Lower lobe of right lung (tissue), 2 donors: ENCODE data around the gene MFSD1. TPM values are rescaled to one million over a fixed set of nuclear protein-coding genes. Genes with fewer than 3 reads are reported as not detected.

ENCODE experiments used
- ATAC-seq, 2 donors: fragments of 200-7000 bp; cut with Tn5 transposase; one replicate each; pipeline ENCODE4 v1.9.1; 2020 to 2022; ENCODE audit warnings: mild to moderate bottlenecking in 2 of 2, moderate library complexity in 2 of 2
- DNase-seq: peaks from one replicate; pipeline ENCODE4 v3.0.0-alpha.2; 2020
- H3K27ac ChIP-seq: fragments of 200-600 bp; one replicate; pipeline ENCODE4 v1.8.0; 2022
- H3K27me3 ChIP-seq: fragments of 200-600 bp; one replicate; pipeline ENCODE4 v1.8.0; 2022; ENCODE audit warnings: low read depth
- H3K36me3 ChIP-seq: fragments of 200-600 bp; one replicate; pipeline ENCODE4 v1.8.0; 2022; ENCODE audit warnings: mild to moderate bottlenecking
- H3K4me1 ChIP-seq: fragments of 200-600 bp; one replicate; pipeline ENCODE4 v1.8.0; 2022
- H3K4me3 ChIP-seq: fragments of 200-600 bp; one replicate; pipeline ENCODE4 v1.8.0; 2022; ENCODE audit warnings: mild to moderate bottlenecking
- H3K9me3 ChIP-seq: fragments of 200-600 bp; one replicate; pipeline ENCODE4 v1.8.0; 2022
- intact Hi-C: fragments of 100-400 bp; cut with DNase I; formaldehyde crosslinking; loops from one replicate; pipeline ENCODE4 v1.11.0; 2022
- total RNA-seq: library from RNA; stranded (reverse); fragmentation: NEBNext Ultra II Directional; extraction: Animal tissue kit (Norgen Biotek cat#: 25700); gene quantifications from one replicate; pipeline ENCODE4 v1.2.1, GENCODE V29; 2021
- TF ChIP-seq, protein P1 (sequence below): fragments of 200-600 bp; IDR thresholded peaks from one replicate; pipeline ENCODE4 v1.8.0; 2022; ENCODE audit warnings: antibody characterized with exemption, mild to moderate bottlenecking
- donor health status: DM: no; HTN: yes; CAD: no; lungs with severe emphysema.

MFSD1 gene
- total RNA-seq, 1 donor from 2014 or later, result 102 TPM

DNA sequence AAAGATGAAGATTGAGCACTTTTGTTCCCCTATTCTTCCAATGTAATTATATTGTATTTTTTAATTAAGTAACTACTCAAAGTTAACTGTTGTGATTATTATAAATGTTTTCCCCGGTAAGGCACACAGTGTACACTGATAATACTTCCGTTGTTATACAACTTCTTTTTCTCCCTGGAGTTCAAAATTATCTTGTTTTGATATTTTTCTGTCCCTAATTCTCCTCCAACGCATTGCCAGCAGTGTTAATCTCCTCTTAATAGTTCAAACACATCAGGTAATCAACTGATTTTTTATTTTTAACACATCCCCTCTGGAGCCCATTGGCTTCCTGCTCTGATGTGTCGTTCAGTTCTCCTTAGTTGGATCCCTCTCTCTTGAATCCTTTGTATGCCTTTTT is 32.3 kb upstream of the MFSD1 start:
- DNase-seq (no peak), ATAC-seq (no peak)
- Histone ChIP-seq H3K4me1 (peaks cover 67% of the 10 kb centered on the region), H3K4me3 (no peak overlapping the region), H3K27ac (peak overlapping the region; percentile 72), H3K9me3 (no peaks in the 10 kb centered on the region), H3K27me3 (no peaks in the 10 kb centered on the region), H3K36me3 (no peaks in the 10 kb centered on the region)
- intact Hi-C loops, result no loop called here
- TF ChIP-seq, protein P1, sequence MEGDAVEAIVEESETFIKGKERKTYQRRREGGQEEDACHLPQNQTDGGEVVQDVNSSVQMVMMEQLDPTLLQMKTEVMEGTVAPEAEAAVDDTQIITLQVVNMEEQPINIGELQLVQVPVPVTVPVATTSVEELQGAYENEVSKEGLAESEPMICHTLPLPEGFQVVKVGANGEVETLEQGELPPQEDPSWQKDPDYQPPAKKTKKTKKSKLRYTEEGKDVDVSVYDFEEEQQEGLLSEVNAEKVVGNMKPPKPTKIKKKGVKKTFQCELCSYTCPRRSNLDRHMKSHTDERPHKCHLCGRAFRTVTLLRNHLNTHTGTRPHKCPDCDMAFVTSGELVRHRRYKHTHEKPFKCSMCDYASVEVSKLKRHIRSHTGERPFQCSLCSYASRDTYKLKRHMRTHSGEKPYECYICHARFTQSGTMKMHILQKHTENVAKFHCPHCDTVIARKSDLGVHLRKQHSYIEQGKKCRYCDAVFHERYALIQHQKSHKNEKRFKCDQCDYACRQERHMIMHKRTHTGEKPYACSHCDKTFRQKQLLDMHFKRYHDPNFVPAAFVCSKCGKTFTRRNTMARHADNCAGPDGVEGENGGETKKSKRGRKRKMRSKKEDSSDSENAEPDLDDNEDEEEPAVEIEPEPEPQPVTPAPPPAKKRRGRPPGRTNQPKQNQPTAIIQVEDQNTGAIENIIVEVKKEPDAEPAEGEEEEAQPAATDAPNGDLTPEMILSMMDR, result no peak

- intact Hi-C loops, result no loop called here
- no peak for ATAC-seq
- Histone ChIP-seq H3K4me3 (no peak overlapping the region), H3K9me3 (no peaks in the 10 kb centered on the region), H3K27me3 (no peaks in the 10 kb centered on the region), H3K27ac (peak overlapping the region; percentile 72), H3K4me1 (peaks cover 73% of the 10 kb centered on the region), H3K36me3 (no peaks in the 10 kb centered on the region)
- no peak for DNase-seq
- TF ChIP-seq, protein P1, result no peak
These were observed 31.7 kb upstream of the MFSD1 start for GRCh38 chr3:158769952-158770740.

- Histone ChIP-seq H3K4me3 (no peak overlapping the region), H3K4me1 (peaks cover 80% of the 10 kb centered on the region), H3K27me3 (no peaks in the 10 kb centered on the region), H3K9me3 (no peaks in the 10 kb centered on the region), H3K36me3 (no peaks in the 10 kb centered on the region), H3K27ac (peak overlapping the region; percentile 72)
- no peak for DNase-seq
- intact Hi-C loops, result no loop called here
- no peak for ATAC-seq
- TF ChIP-seq, protein P1, result no peak
These were observed 31.0 kb upstream of the MFSD1 start for GRCh38 chr3:158770741-158771350.

DNA sequence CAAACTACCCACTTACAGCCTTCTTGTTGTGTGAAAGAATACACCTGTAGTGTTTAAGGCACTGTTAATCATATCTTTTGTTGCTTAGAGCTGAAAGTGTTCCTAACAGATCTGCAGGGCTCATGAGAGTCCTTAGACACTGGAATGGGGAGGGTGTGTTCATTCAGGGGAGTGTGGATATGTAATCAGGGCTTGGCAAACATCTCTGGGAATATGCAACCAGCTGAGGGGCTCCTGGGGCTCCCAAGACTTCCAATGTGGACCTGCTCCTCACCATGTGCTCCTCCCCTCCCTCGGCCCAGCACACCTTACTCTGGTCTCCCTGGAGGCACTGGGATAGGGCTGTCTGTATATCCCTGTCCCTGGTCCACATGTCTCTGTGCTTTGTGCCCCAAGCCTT is 30.3 kb upstream of the MFSD1 start:
- TF ChIP-seq, protein P1, result no peak
- ATAC-seq (peak; percentile 40 to 65), DNase-seq (no peak)
- H3K4me1 ChIP-seq, result peaks cover 85% of the 10 kb centered on the region
- no peaks in the 10 kb centered on the region for H3K36me3 ChIP-seq
- H3K27me3 ChIP-seq, result no peaks in the 10 kb centered on the region
- intact Hi-C loops, result no loop called here
- H3K9me3 ChIP-seq, result no peaks in the 10 kb centered on the region
- H3K27ac ChIP-seq, result peak overlapping the region; percentile 72
- no peak overlapping the region for H3K4me3 ChIP-seq

GRCh38 chr3:158771982-158772381 is 29.9 kb upstream of the MFSD1 start:
- peak overlapping the region; percentile 72 for H3K27ac ChIP-seq
- peaks cover 89% of the 10 kb centered on the region for H3K4me1 ChIP-seq
- H3K4me3 ChIP-seq, result no peak overlapping the region
- ATAC-seq (no peak), DNase-seq (no peak)
- H3K36me3 ChIP-seq, result no peaks in the 10 kb centered on the region
- H3K9me3 ChIP-seq, result no peaks in the 10 kb centered on the region
- TF ChIP-seq, protein P1, result no peak
- intact Hi-C loops, result no loop called here
- no peaks in the 10 kb centered on the region for H3K27me3 ChIP-seq
